CD14-positive monocyte (primary cell): ENCODE measurements around the gene TRAF6. TPM values are rescaled to one million over a fixed set of nuclear protein-coding genes. Genes with fewer than 3 reads are reported as not detected.

Experiments used
- DNase-seq, 3 donors: peaks; one replicate each; pipeline ENCODE4 v3.0.0-alpha.2; 2011 to 2022
- H2AFZ ChIP-seq: 2 replicates; pipeline ENCODE4 v1.6.0; 2012; ENCODE audit warnings: mild to moderate bottlenecking, low read depth, low read length, inconsistent platforms; ENCODE audit not compliant: insufficient read depth, poor library complexity, severe bottlenecking
- H3K27ac ChIP-seq, 2 donors: 1 replicate in 1 of 2; 2 replicates in 1 of 2; pipeline ENCODE4 v1.5.1; 2012 to 2013; ENCODE audit warnings: low read length in 2 of 2, control low read depth in 1 of 2, inconsistent platforms in 1 of 2, low read depth in 1 of 2, mild to moderate bottlenecking in 1 of 2
- H3K27me3 ChIP-seq, 2 donors: one replicate each; pipeline versions ENCODE4 v1.6.0 to v1.6.1; 2011 to 2013; ENCODE audit warnings: low read length in 2 of 2; ENCODE audit not compliant: control insufficient read depth in 2 of 2, insufficient read depth in 2 of 2
- H3K36me3 ChIP-seq, 2 donors: replicated peaks in 1 of 2; 1 replicate in 1 of 2; 2 replicates in 1 of 2; pipeline versions ENCODE4 v1.5.1 to v1.6.1; 2012 to 2013; ENCODE audit warnings: low read length in 2 of 2, control low read depth in 1 of 2, inconsistent platforms in 1 of 2, mild to moderate bottlenecking in 1 of 2; ENCODE audit not compliant: insufficient read depth in 2 of 2, control insufficient read depth in 1 of 2
- H3K4me1 ChIP-seq, 2 donors: 1 replicate in 1 of 2; 2 replicates in 1 of 2; pipeline versions ENCODE4 v1.5.1 to v1.6.1; 2012 to 2013; ENCODE audit warnings: low read length in 2 of 2, control low read depth in 1 of 2, inconsistent platforms in 1 of 2, mild to moderate bottlenecking in 1 of 2, moderate library complexity in 1 of 2; ENCODE audit not compliant: insufficient read depth in 2 of 2, control insufficient read depth in 1 of 2
- H3K4me2 ChIP-seq: replicated peaks from 2 replicates; pipeline ENCODE3; 2012; ENCODE audit warnings: low read length, moderate library complexity, mild to moderate bottlenecking; ENCODE audit not compliant: poor library complexity, severe bottlenecking; ENCODE audit errors: extremely low read depth
- H3K4me3 ChIP-seq, 3 experiments: fragments of 200-600 bp in 1 of 3; sonication (generic) in 1 of 3; replicated peaks in 1 of 3; 1 replicate in 2 of 3; 2 replicates in 1 of 3; pipeline ENCODE4 v1.5.1; 2011 to 2013; ENCODE audit warnings: low read length in 3 of 3, mild to moderate bottlenecking in 3 of 3, control low read depth in 2 of 3, low read depth in 2 of 3, inconsistent platforms in 1 of 3, moderate library complexity in 1 of 3
- H3K79me2 ChIP-seq: 2 replicates; pipeline ENCODE4 v1.6.0; 2012; ENCODE audit warnings: mild to moderate bottlenecking, control low read depth, inconsistent platforms, low read length, moderate library complexity; ENCODE audit not compliant: insufficient read depth
- H3K9ac ChIP-seq: 2 replicates; pipeline ENCODE4 v1.6.0; 2017; ENCODE audit warnings: low read length, mild to moderate bottlenecking; ENCODE audit not compliant: insufficient read depth, poor library complexity, severe bottlenecking
- H3K9me3 ChIP-seq, 2 donors: replicated peaks in 1 of 2; 1 replicate in 1 of 2; 2 replicates in 1 of 2; pipeline versions ENCODE4 v1.5.1 to v1.6.1; 2012 to 2013; ENCODE audit warnings: low read length in 2 of 2, control low read depth in 1 of 2; ENCODE audit not compliant: control insufficient read depth in 1 of 2, insufficient read depth in 1 of 2
- H4K20me1 ChIP-seq: 2 replicates; pipeline ENCODE4 v1.6.0; 2012; ENCODE audit warnings: mild to moderate bottlenecking, low read length, control low read depth, moderate library complexity; ENCODE audit not compliant: insufficient read depth
- H3K27ac Mint-ChIP-seq, 7 donors: one replicate each; pipeline ENCODE4 v1.8.0; 2020; ENCODE audit warnings: mild to moderate bottlenecking in 7 of 7, mixed read lengths in 7 of 7, moderate library complexity in 6 of 7, inconsistent platforms in 2 of 7
- H3K27me3 Mint-ChIP-seq, 3 donors: one replicate each; pipeline ENCODE4 v1.8.0; 2021 to 2022; ENCODE audit warnings: low read depth in 3 of 3, mild to moderate bottlenecking in 3 of 3, mixed read lengths in 3 of 3, moderate library complexity in 3 of 3, inconsistent platforms in 1 of 3
- H3K36me3 Mint-ChIP-seq, 2 donors: one replicate each; pipeline ENCODE4 v1.8.0; 2020; ENCODE audit warnings: mixed read lengths in 2 of 2, inconsistent platforms in 1 of 2, mild to moderate bottlenecking in 1 of 2
- H3K4me1 Mint-ChIP-seq: one replicate; pipeline ENCODE4 v1.8.0; 2020; ENCODE audit warnings: mild to moderate bottlenecking, mixed read lengths
- H3K4me3 Mint-ChIP-seq, 2 donors: one replicate each; pipeline ENCODE4 v1.8.0; 2020; ENCODE audit warnings: mild to moderate bottlenecking in 2 of 2, mixed read lengths in 2 of 2, moderate library complexity in 1 of 2
- H3K9me3 Mint-ChIP-seq, 7 donors: one replicate each; pipeline ENCODE4 v1.8.0; 2020 to 2022; ENCODE audit warnings: mixed read lengths in 7 of 7, mild to moderate bottlenecking in 6 of 7, moderate library complexity in 6 of 7, inconsistent platforms in 2 of 7
- CTCF ChIP-seq: fragments of 200-600 bp; IDR thresholded peaks from one replicate; pipeline ENCODE4 v1.8.0; 2022; ENCODE audit warnings: antibody characterized with exemption, mild to moderate bottlenecking
- whole genome bisulfite sequencing: methylation state at CpG from one replicate; pipeline ENCODE4 v1.1.5; 2013; ENCODE audit warnings: missing lambda C conversion rate; ENCODE audit not compliant: insufficient coverage; 5-methylcytosine and 5-hydroxymethylcytosine counted together
- intact Hi-C, 2 donors: fragments of 100-400 bp; cut with micrococcal nuclease; formaldehyde crosslinking; loops; one replicate each; pipeline versions ENCODE4 v1.15.0 to v1.15.1; 2023
- polyA minus RNA-seq: library from RNA; depleted of rRNA, polyadenylated mRNA; stranded (reverse); fragments of >200 nt; gene quantifications from 2 replicates; pipeline ENCODE4 v1.2.3, GENCODE V29; 2012
- polyA plus RNA-seq, 3 donors: library from polyadenylated mRNA; depleted of rRNA in 1 of 3; unstranded in 2 of 3; stranded (reverse) in 1 of 3; fragments of 300-500 nt in 2 of 3; fragments of >200 nt in 1 of 3; fragmentation: Illumina TruSeq in 2 of 3; gene quantifications; 1 replicate in 2 of 3; 2 replicates in 1 of 3; pipeline ENCODE4 v1.2.3, GENCODE V29; 2012 to 2021
- total RNA-seq, 12 experiments: library from RNA in 1 of 12; stranded (reverse) in 1 of 12; fragments of 120-200 nt in 1 of 12; gene quantifications; one replicate each; pipeline ENCODE4 v1.2.4 and lab custom pipeline; 2013 to 2026; ENCODE audit warnings: mixed read lengths in 6 of 12, inconsistent platforms in 1 of 12

TRAF6 gene
- 10.6 TPM for total RNA-seq (2013)
- polyA plus RNA-seq: 1 to 10 TPM; 5.5 to 7.3 (median 6.7) TPM
- polyA minus RNA-seq: 5.7 and 9.5 TPM in 2 replicates
- 27.4 to 77.4 (median 47.3) reads per million in 11 experiments for total RNA-seq (lab: John Stamatoyannopoulos, UW)

- peak within 1 kb of the TSS; percentile 92 for H3K4me2 ChIP-seq
- H4K20me1 ChIP-seq: peaks cover 39% of the 10 kb centered on the region
- peaks cover 0 to 12% (median 5%) of the 10 kb centered on the region in 7 donors for H3K9me3 Mint-ChIP-seq
- intact Hi-C loops: loop anchor here in 1 of 2 donors (5.0 kb wide), 1 partner anchor 218 kb away; no protein-coding TSS in a partner anchor
- peak within 1 kb of the TSS; percentile 88 to 98 (median 95) for H3K27ac Mint-ChIP-seq
- H3K4me1 ChIP-seq: peaks cover 20 to 23% of the 10 kb centered on the region in 2 donors
- peaks cover 0 to 1% (median 0%) of the 10 kb centered on the region in 3 donors for H3K27me3 Mint-ChIP-seq
- H3K4me3 Mint-ChIP-seq: peak within 1 kb of the TSS; percentile 97 to 98
- H3K4me3 ChIP-seq: peak within 1 kb of the TSS; percentile 59 to 94 (median 60)
- peaks cover 0 to 8% of the 10 kb centered on the region in 2 donors for H3K36me3 ChIP-seq
- peak; percentile 85 to 87 (median 86) for DNase-seq
- peak within 1 kb of the TSS; percentile 60 to 93 for H3K27ac ChIP-seq
- H3K27me3 ChIP-seq: no peaks in the 10 kb centered on the region
- H3K9ac ChIP-seq: peak within 1 kb of the TSS; percentile 94
- H3K9me3 ChIP-seq: peaks cover 0 to 4% of the 10 kb centered on the region in 2 donors
- peak within 1 kb of the TSS; percentile 93 for H2AFZ ChIP-seq
- H3K4me1 Mint-ChIP-seq: peaks cover 24% of the 10 kb centered on the region
- peaks cover 42% of the 10 kb centered on the region for H3K79me2 ChIP-seq
- TF ChIP-seq CTCF: peak; percentile 98
- H3K36me3 Mint-ChIP-seq: peaks cover 9 to 13% of the 10 kb centered on the region in 2 donors
- WGBS: under 1% methylated on average over 69 of the region's 81 CpGs
These were observed at the start of gene TRAF6 for GRCh38 chr11:36509694-36510593. Gene TRAF6 (minus strand): TSS chr11:36510272. CDS start chr11:36501515, 8,757 bp downstream.

GRCh38 chr11:36558571-36559413, 48.7 kb upstream of the TRAF6 start:
- Histone ChIP-seq H3K79me2 (no peaks in the 10 kb centered on the region), H3K9me3 (no peaks in the 10 kb centered on the region), H3K4me3 (no peak overlapping the region), H3K4me2 (no peak overlapping the region), H3K9ac (no peak overlapping the region), H3K27ac (no peak overlapping the region), H3K4me1 (no peaks in the 10 kb centered on the region), H2AFZ (no peak overlapping the region), H4K20me1 (no peaks in the 10 kb centered on the region), H3K27me3 (no peaks in the 10 kb centered on the region), H3K36me3 (no peaks in the 10 kb centered on the region)
- Mint-ChIP-seq H3K4me1 (peaks cover 1% of the 10 kb centered on the region), H3K27ac (no peak overlapping the region), H3K9me3 (peaks cover 0 to 8% (median 2%) of the 10 kb centered on the region in 7 donors), H3K36me3 (no peaks in the 10 kb centered on the region), H3K4me3 (no peak overlapping the region), H3K27me3 (no peaks in the 10 kb centered on the region)
- DNase-seq: no peak
- TF ChIP-seq CTCF: no peak
- WGBS: no CpG with 5 or more reads among the region's 4 CpGs
- intact Hi-C loops: no loop called here
